Measurements from ENCODE around the gene ARHGEF4.

ARHGEF4 gene

DNA sequence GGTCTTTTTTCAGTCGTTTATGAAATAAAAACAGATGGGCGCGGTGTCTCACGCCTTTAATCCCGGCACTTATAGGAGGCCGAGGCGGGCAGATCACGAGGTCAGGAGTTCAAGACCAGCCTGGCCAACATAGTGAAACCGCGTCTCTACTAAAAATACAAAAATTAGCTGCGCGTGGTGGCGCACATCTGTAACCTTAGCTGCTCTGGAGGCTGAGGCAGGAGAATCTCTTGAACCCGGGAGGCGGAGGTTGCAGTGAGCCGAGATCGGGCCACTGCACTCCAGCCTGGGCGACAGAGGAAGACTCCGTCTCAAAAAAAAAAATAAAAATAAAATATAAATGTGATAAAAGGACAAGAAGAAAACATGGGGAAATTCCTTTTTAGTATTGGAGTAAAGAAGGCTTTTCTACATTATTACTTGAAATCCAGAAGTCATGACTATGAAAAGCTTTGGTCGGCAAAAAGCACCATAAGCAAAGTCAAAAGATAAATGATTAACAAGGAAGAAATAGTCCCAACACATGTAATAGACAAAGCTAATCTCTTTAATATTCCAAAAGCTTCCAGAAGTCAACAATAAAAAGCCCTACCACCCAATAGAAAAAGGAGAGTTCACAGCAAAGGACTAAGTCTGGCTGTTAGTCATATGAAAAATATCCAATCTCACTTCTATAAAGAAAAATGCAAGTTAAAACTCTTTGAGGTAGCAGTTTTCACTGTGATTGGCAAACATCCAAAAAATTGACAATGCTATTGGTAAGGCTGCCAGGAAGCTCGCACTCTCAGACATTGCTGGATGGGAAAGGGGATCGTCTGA, 258.0 kb downstream of the ARHGEF4 start:
- peak; percentile 47 for DNase-seq

Measured in RPMI8226 (cell line).